GM21528 (cell line): ENCODE data around the gene POF1B.
"Not testable (repeated sequence)": the region's sequence is repeated elsewhere in the genome, so short reads cannot be mapped to it uniquely, and the experiment has no call there.

ENCODE experiments used
- ATAC-seq: cut with Tn5 transposase; IDR thresholded peaks from one replicate; pipeline ENCODE4 v1.9.1; 2021; ENCODE audit warnings: mild to moderate bottlenecking, moderate library complexity; ENCODE audit not compliant: unreplicated experiment, low FRiP score

Gene POF1B, protein sequence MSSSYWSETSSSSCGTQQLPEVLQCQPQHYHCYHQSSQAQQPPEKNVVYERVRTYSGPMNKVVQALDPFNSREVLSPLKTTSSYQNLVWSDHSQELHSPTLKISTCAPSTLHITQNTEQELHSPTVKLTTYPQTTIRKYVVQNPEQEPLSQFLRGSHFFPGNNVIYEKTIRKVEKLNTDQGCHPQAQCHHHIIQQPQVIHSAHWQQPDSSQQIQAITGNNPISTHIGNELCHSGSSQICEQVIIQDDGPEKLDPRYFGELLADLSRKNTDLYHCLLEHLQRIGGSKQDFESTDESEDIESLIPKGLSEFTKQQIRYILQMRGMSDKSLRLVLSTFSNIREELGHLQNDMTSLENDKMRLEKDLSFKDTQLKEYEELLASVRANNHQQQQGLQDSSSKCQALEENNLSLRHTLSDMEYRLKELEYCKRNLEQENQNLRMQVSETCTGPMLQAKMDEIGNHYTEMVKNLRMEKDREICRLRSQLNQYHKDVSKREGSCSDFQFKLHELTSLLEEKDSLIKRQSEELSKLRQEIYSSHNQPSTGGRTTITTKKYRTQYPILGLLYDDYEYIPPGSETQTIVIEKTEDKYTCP

DNA sequence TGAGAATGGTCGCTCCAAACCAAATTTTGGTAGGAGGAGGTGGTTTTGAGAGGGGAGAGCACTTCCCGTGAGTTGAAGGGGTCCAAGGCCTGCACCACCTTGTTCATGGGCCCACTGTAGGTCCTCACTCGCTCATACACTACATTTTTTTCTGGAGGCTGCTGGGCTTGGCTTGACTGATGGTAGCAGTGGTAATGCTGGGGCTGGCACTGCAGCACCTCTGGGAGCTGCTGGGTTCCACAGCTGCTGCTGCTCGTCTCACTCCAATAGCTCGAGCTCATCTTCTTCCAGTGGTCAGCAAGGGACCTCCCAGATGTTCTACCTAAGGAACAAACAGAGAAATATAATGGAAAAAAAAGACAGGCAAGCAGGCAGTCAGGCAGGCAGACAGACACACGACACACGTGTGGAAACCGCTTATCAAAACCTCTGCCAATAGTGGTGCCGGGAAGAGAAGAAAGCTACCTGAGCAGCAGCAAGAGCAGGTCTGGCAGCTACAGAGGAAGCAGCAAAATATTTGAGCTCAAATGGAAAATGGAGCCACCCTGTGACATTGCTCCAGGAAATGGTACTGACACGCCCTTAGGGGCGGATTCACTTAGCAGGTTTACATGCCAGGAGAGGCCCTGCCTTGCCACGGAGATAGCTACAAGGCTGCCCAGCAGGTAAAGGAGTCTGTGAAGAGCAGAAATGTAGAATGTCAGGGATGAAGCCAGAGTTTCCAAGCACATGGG lies at the start of gene POF1B:
Gene POF1B (minus strand): TSS at position 492 of the 734 bp plus-strand sequence. CDS start 211 bp downstream, at position 281.
- ATAC-seq, result no peak

DNA sequence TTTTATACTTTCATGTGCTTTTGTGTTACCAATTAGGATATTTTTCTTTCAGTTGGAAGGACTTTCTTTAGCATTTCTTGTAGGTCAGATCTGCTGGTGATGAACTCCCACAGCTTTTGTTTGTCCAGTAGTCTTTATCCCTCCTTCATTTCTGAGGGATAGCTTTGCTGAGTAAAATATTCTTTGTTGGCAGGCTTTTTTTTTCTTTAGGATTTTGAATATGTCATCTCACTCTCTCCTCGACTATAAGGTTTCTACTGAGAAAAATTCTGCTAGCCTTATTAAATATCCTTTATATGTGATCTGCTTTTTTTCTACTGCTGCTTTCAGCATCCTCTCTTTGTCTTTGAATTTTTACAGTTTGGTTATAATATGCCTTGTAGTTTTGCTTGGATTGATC lies 49.6 kb upstream of the POF1B start:
- no peak for ATAC-seq

DNA sequence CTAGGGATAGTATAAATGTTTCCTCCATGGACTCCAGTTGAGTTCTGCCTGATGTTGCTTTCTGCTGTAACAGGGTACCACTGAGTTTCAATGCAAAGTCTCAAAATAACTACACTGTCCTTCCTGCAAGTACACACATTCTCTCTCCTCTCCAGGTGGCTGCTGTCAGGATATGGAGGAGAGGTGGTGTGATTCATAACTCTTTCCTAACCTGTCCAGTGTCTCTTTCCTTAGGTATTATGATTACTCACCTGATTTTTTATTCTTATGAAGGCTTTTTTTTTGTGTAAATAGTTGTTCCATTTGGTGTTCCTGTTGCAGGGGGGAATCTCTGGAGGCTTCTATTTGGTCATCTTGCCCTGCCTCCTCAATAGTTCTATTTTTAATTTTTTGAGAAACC lies 39.8 kb upstream of the POF1B start:
- no peak for ATAC-seq

DNA sequence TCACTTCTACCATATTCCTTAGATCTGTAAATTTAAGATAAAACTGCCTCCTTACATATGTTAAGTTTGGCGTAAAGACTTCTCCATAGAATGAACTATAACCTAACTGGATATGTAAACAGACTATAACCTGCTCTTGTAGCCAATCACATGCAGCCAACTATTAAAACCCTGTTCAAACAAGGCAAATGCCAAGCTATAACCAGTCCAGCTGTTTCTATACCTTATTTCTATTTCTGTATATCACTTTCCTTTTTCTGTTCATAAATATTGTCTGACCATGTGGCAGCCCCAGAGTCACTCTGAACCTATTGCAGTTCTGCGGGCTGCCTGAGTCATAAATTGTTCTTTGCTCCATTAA lies 12.4 kb upstream of the POF1B start:
- ATAC-seq, result no peak

DNA sequence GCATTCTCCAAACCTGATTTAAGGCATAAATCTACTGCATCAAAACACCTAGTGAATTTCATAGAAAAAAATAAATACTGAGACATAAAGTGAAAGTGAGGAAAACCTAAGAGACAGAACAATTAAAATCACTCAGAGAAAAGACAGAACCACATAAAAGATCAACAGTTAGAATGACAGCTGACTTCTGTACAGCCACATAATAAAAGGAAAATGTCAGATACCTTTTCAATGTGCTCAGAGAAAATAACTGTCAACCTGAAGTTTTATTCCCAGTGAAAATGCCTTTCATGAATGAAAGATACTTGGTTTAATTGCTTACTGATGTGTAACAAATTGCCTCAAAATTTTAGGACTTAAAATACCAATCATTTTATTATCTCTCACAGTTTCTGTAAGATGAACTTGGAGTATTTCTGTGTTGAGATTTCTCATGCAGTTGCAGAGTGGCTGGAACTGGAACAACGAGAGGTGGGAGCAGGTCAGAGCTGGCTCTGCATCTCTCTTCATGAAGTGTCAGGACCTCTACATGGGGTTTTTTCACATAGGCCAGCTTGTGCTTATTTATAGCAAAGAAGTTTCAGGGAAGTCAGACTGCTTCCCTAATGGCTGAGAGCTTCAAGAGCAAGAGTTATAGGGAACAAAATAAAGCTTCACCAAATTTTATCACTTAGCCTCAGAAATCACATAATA lies 11.9 kb upstream of the POF1B start:
- no peak for ATAC-seq

DNA sequence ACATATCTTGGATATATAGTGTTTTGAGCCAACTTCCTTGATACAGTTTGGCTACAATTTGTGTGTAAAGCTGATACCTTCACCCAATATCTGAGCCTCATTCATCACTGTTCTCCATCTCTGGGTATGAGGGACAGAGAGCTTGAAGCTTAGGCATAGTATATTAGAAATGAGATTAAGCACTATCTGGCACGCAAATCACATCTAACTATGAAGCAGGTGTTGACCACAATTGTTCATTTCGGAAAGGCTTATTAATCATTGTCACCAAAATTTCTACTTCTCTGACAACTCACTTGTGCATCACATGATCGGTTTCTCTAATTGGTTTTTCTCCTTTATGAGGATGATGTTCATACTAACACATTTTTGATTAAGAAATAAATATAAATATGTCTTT lies 2.1 kb upstream of the POF1B start:
- ATAC-seq, result no peak

DNA sequence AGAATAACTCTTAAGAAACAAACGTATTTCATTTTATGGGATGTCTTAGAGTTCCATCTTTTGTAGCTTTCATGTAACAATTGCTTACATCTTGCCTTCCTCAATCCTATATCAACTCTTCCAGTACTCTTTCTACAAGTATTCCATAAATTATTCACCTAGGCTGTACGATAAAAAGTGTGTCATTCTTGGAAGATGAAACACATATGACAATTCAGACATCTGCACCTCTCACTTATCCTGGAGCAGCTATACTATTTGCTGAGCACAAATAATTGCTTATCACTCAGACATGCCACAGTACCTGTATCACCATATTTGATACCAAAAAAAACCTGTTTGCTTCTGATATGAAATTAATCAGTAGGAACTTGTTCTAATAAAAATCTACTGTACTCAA lies 1.0 kb downstream of the POF1B start:
- no peak for ATAC-seq

DNA sequence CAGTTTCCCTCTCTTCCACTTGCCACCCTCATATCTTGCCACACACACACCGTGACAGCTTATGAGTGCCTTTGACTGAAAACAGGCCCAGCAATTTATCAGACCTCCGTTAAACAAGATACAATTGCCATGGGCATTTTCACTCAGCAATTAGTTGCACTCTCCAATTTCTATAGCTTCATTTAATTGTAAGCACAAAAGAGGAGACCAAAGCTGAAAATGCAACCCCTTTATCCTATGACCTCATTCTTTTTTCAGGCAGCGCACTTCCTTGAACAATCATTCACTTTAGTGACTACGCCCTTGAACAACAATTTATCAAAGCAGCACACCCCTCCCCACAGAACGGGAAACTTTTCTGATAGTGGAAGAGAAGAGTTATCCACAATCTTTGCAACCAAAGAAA lies 4.1 kb downstream of the POF1B start:
- ATAC-seq, result no peak

DNA sequence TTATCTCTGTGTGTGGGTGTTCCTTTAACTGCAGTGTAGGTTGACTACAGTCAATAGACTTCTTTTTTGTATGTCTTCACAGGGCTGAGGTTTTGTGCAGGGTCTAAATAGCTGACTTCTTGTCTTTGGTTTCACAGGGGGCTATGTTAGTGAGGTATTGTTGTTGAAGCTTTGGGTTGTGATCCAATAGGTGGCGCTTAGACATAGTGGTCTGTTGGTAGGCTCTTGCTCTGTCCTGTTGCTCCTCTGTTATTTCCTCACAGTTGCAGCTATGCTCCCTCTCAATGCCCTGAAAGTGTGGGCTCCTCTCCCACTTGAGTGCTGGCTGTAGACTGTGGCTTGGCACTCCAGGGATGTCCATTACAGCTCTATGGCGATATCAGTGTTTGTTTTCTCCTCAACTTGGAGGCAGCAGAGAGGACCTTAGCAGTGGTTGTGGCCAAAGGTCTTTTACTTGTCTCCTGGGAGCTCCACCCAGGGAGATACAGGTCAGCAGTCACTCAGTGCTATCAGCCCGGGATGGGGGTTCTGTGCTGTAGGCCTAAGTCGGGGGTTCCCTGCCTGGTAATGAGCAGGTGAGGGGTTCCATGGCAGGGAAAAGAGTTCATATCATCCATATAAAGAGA lies 14.0 kb downstream of the POF1B start:
- ATAC-seq, result no peak

DNA sequence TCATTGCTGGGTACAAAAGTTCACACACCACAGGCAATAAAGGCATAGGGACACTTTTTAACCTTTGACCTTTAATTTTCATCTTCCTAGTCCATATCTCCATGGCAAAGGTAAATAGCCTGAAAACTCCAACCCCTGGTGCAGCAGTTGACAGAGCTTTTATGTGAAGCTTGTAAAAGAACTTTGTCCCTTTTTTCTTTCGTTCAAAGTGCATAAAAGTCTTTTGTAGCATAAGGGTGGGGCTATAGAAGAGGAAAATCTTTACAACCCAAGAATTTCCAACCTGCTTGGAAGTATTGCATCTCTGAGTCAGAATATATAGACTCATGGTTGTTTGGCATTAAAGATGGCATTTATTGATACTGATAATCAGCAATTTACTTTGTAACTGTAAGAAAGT lies 20.4 kb downstream of the POF1B start:
- ATAC-seq, result no peak

DNA sequence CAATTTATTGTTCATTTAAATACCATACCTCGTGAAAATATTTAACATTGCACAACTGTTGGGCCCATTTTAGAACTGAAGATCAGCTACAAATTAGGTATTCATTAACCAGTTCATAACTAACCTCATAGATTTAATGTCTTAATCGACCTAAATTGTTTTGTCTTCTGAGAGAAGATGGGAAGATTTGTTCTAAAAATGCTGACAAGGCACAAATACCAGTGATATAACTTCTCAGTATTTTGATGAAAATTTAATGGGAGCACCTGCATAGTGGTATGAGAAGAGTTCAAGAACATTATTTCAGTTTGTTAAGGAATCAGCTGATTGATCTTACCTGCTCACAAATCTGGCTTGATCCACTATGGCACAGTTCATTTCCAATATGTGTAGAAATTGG lies 33.9 kb downstream of the POF1B start:
- no peak for ATAC-seq

DNA sequence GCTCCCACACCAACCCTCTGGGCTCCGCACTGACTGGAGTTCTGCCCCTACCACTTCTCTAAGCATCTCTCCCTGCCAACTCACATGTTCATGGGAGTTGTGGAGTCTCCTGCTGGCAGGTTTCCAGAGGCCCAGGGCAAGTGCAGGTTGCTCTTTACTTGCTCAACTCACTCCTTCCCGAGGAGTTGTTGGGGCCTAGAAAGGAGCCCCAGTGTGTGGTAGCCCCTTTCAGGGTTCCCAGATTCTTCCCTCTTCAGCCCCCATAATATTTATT lies 52.5 kb downstream of the POF1B start:
- no peak for ATAC-seq

DNA sequence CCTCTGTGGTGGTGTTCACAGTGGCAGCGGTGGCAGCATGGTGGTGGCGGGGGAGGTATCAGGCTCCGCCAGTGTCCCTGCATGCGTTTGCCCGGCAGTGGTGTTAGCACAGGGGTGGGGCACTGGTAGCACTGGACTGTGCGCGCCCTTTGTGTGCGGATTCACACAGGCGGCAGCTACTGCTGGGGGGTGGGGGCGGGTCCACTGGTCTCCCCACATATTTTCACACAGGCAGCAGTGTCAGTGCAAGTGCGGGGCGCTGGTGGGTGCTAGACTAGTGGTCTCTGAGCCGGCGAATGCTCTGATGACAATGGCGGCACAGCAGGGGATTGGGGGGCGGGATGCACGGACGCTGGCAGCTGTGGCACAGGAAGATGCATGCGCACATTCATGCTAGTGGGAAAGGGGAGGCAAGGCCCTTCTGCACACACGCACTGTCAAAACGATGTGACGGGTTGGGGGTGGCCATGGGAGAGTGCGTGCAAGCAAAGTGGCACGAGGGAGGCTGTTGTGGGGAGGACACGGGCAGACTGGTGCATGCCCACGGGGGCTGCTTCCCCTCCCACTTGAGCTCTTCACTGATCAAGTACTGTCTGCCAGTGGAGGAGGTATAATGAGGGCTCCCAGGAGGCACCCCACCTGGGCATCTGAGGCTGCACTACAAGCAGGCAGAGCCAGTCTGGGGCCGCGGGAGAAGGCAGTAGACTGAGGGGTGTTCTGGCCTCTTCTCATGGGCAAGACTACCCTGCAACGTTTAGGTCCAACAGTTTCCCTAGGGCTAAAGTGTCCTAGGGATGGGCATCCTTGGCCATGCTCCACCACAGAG lies 53.0 kb downstream of the POF1B start:
- no peak for ATAC-seq

DNA sequence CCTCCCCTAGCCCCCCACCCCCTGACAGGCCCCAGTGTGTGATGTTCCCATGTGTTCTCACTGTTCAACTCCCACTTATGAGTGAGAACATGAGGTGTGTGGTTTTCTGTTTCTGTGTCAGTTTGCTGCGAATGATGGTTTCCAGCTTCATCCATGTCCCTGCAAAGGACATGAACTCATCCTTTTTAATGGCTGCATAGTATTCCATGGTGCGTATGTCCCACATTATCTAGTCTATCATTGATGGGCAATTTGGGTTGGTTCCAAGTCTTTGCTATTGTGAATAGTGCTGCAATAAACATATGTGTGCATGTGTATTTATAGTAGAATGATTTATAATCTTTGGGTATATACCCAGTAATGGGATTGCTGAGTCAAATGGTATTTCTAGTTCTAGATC lies 68.1 kb downstream of the POF1B start:
- ATAC-seq, result not testable (repeated sequence)

DNA sequence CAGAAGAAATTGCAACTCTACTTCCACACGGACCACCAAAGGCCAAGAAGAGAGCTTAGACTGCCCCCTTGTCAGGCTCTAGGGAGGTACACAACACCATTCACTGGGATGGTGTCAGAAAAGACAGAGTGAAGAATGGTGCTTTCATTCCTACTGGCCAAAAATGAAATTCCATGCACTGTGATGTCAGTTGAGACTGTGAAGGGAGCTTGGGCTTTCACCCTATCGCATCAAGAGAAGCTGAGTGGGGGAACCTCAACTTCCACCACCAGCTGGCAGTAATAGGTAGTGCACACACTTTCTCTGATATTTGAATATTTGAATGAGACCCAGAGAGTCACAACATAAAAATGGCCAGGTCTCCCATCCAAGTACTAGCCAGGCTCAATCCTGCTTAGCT lies 69.7 kb downstream of the POF1B start:
- no peak for ATAC-seq

DNA sequence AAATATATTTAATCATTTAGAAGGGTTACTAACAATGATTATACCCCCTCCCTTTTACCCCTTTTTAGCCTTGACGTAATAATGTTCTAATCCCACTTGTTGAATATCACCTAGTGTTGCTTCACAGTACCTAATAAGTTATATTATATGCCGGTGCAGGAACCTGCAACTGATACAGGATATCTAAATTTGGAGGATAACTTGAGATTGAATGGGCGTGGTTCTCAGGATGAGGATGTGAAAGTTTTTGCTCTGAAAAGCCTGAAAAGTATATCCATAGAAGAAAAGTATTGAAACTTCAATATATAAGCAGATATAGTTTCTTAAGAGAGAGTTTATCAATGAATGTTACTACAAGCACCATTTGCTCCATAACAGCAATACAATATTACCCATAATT lies 75.9 kb downstream of the POF1B start:
- no peak for ATAC-seq

DNA sequence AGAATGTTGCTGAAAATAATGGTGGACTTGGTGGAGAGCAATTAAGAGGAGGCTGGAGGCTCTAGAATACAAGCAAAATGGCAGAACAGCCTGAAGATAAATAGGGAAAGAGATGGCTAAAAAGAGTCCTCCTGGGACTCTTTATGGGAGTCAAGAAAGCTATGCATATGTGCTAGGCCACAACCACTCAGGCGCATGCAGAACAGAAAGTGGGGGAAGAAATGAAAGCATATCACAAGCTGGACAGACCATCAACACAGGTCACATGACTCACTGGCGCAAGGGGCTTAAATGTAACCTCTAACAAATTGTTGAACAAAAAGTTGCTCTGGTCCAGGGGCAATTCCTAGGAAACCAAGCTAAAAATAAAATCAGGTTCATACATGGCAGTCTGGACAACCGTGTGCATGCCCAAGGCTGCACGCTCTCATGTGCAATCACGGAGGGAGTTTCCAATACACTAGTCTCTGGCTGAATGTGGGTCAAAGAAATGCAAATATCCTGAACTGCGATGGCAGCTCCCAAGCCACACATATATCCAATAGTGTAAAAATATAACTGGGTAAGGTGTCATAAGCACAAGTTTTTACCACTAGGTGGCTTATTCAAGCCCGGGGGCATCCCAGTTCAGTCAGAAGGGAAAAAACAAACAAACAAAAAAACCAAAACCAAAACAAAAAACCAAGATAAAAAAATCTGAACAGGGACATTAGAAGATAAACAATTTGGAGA lies 90.3 kb downstream of the POF1B start:
- ATAC-seq, result no peak

DNA sequence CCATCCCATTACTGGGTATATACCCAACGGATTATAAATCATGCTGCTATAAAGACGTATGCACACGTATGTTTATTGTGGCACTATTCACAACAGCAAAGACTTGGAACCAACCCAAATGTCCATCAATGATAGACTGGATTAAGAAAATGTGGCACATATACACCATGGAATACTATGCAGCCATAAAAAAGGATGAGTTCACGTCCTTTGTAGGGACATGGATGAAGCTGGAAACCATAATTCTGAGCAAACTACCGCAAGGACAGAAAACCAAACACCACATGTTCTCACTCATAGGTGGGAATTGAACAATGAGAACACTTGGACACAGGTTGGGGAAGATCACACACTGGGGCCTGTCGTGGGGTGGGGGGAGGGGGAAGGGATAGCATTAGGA lies 94.2 kb downstream of the POF1B start:
- ATAC-seq, result not testable (repeated sequence)

DNA sequence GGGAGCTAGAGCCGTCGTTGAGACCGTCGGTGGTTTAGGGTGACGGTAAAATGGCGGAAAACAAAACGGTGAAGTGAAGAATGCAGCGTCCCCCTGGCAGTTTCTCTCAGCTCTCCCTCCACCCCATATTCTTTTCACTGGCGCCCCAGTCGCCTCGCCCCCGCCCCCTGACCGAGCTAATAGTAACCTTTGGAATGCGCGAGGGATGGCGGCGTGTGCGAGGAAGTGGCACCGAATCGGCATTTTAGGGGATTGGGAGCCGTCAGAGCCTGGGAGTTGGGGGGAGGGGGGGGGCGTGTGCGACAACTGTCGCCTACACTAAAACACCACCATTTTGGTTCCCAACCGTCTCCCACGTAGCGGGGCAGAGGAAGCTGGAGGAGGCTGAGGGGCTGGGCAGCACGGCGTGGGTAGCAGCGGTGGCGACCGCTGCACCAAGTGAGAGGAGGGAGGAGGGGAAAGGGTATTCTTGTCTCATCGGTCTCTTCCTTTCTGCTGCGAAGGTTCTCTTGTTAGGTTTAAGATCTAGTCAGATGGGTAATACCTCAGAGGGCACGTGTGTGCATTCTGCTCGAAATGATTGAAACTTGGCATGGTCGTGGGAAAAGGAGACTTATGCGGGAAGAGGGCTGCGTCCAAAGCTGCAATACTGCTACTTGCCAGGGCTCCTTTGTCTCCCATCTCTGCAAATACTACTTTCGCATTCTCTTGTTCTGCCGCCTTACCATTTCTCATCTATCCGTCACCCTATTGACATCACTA lies 134.8 kb downstream of the POF1B start:
- peak; percentile 56 for ATAC-seq
